ENCODE data around the gene APOB.

The APOB gene

DNA sequence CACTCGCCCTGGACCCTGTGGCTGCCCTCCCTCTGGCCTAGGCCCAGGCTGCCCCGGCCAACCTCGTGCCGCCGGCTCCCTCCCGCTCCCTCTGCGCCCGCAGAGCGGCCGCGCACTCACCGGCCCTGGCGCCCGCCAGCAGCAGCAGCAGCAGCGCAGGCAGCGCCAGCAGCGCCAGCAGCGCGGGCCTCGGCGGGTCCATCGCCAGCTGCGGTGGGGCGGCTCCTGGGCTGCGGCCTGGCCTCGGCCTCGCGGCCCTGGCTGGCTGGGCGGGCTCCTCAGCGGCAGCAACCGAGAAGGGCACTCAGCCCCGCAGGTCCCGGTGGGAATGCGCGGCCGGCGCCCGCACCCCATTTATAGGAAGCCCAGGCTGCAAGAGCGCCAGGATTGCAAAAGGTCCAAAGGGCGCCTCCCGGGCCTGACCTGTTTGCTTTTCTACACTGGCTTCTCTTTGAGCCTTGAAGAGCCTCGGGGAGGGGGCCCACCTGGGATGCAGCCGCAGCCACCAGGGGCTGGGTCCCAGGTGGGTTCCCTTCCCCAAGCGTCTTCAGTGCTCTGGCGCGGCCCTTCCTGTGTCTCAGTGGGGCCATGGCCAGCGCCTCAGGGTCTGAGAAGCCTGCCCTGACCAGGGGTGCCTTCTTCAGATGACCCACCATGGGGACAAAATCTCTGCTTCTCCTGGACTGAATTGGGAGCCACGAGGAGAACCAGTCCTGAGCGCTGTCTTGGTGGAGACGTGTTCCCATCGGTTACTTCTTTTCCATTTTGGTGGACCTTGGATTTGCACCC lies at the start of gene APOB:
Gene APOB (minus strand): TSS at position 330 of the 789 bp plus-strand sequence. CDS start 128 bp downstream, at position 202.
- H3K27me3 ChIP-seq (ENCODE audit: insufficient read depth, low read length, poor library complexity): no peaks in the 10 kb centered on the region
- no peak within 1 kb of the TSS for H3K9ac ChIP-seq (ENCODE audit: low read depth, low read length)
- no peaks in the 10 kb centered on the region for H3K79me2 ChIP-seq (ENCODE audit: insufficient read depth, low read length)
- ATAC-seq (ENCODE audit: insufficient read depth, low read depth) (no peak), DNase-seq (no peak)
- no peak within 1 kb of the TSS for H3K4me2 ChIP-seq (ENCODE audit: insufficient read depth, low read length)
- TF ChIP-seq EZH2 (IDR thresholded peaks at IDR 0.05; ENCODE audit: borderline replicate concordance, low read depth, low read length, severe bottlenecking) (no peak), CTCF (IDR thresholded peaks at IDR 0.05; ENCODE audit: borderline replicate concordance, extremely low read depth, low read length, poor library complexity, severe bottlenecking) (no peak)
- no peak within 1 kb of the TSS for H3K27ac ChIP-seq (ENCODE audit: low read length)
- no peaks in the 10 kb centered on the region for H3K36me3 ChIP-seq (ENCODE audit: insufficient read depth, low read length)
- no peak within 1 kb of the TSS for H3K4me3 ChIP-seq (ENCODE audit: low read depth in 1 of 2, low read length in 2 of 2)
- H4K20me1 ChIP-seq (ENCODE audit: insufficient read depth, low read length): no peaks in the 10 kb centered on the region
- H3K4me1 ChIP-seq (ENCODE audit: insufficient read depth, low read length): no peaks in the 10 kb centered on the region
- no peaks in the 10 kb centered on the region for H3K9me3 ChIP-seq (ENCODE audit: insufficient read depth, low read length, severe bottlenecking)
- no peak within 1 kb of the TSS for H2AFZ ChIP-seq (ENCODE audit: low read depth, low read length)

GRCh38 chr2:21092308-21092869 lies 48.5 kb upstream of the APOB start:
- no peaks in the 10 kb centered on the region for H3K79me2 ChIP-seq (ENCODE audit: insufficient read depth, low read length)
- no peak overlapping the region for H2AFZ ChIP-seq (ENCODE audit: low read depth, low read length)
- DNase-seq: no peak
- TF ChIP-seq CTCF (IDR thresholded peaks at IDR 0.05; ENCODE audit: borderline replicate concordance, extremely low read depth, low read length, poor library complexity, severe bottlenecking) (no peak), EZH2 (IDR thresholded peaks at IDR 0.05; ENCODE audit: borderline replicate concordance, low read depth, low read length, severe bottlenecking) (no peak)
- H3K4me3 ChIP-seq (ENCODE audit: low read depth in 1 of 2, low read length in 2 of 2): no peak overlapping the region
- no peaks in the 10 kb centered on the region for H3K9me3 ChIP-seq (ENCODE audit: insufficient read depth, low read length, severe bottlenecking)
- H3K4me1 ChIP-seq (ENCODE audit: insufficient read depth, low read length): no peaks in the 10 kb centered on the region
- no peak overlapping the region for H3K9ac ChIP-seq (ENCODE audit: low read depth, low read length)
- H3K27me3 ChIP-seq (ENCODE audit: insufficient read depth, low read length, poor library complexity): no peaks in the 10 kb centered on the region
- no peak overlapping the region for H3K27ac ChIP-seq (ENCODE audit: low read length)
- H4K20me1 ChIP-seq (ENCODE audit: insufficient read depth, low read length): no peaks in the 10 kb centered on the region
- H3K4me2 ChIP-seq (ENCODE audit: insufficient read depth, low read length): no peak overlapping the region
- H3K36me3 ChIP-seq (ENCODE audit: insufficient read depth, low read length): no peaks in the 10 kb centered on the region
- ATAC-seq (ENCODE audit: insufficient read depth, low read depth): no peak

DNA sequence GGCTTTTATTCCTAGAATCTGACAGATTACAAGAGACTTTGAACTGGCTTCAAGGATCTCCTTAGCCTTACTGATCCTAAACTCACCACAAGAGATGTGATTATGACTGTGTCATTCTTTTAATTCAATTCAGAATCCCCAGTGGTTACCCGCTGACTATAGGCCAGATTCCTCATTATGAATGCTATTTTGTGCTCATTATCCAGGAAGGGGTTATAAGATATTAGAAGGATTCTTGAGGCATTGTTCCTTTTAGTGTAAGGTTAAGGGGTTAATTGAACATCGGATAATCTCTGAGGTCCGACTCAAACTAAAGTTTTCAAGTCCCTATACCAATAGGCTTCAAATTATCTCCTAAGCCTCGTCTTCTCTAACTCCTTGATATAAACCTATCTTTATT lies 40.5 kb upstream of the APOB start:
- ATAC-seq (ENCODE audit: insufficient read depth, low read depth): no peak

More for the DNA sequence above, 40.5 kb upstream of the APOB start:
- Histone ChIP-seq H3K9ac (ENCODE audit: low read depth, low read length) (no peak overlapping the region), H3K27me3 (ENCODE audit: insufficient read depth, low read length, poor library complexity) (no peaks in the 10 kb centered on the region), H3K79me2 (ENCODE audit: insufficient read depth, low read length) (no peaks in the 10 kb centered on the region), H3K4me1 (ENCODE audit: insufficient read depth, low read length) (no peaks in the 10 kb centered on the region), H4K20me1 (ENCODE audit: insufficient read depth, low read length) (no peaks in the 10 kb centered on the region), H3K27ac (ENCODE audit: low read length) (no peak overlapping the region), H3K36me3 (ENCODE audit: insufficient read depth, low read length) (no peaks in the 10 kb centered on the region), H3K9me3 (ENCODE audit: insufficient read depth, low read length, severe bottlenecking) (no peaks in the 10 kb centered on the region), H3K4me2 (ENCODE audit: insufficient read depth, low read length) (no peak overlapping the region), H2AFZ (ENCODE audit: low read depth, low read length) (no peak overlapping the region), H3K4me3 (ENCODE audit: low read depth in 1 of 2, low read length in 2 of 2) (no peak overlapping the region)
- TF ChIP-seq EZH2 (IDR thresholded peaks at IDR 0.05; ENCODE audit: borderline replicate concordance, low read depth, low read length, severe bottlenecking): no peak
- no peak for TF ChIP-seq CTCF (IDR thresholded peaks at IDR 0.05; ENCODE audit: borderline replicate concordance, extremely low read depth, low read length, poor library complexity, severe bottlenecking)
- no peak for DNase-seq

Measured in DND-41 (cell line).